ENCODE measurements around the gene CYP4F8.

GRCh38 chr19:15671891-15672579, 57.0 kb downstream of the CYP4F8 start:
- TF ChIP-seq, protein P1, sequence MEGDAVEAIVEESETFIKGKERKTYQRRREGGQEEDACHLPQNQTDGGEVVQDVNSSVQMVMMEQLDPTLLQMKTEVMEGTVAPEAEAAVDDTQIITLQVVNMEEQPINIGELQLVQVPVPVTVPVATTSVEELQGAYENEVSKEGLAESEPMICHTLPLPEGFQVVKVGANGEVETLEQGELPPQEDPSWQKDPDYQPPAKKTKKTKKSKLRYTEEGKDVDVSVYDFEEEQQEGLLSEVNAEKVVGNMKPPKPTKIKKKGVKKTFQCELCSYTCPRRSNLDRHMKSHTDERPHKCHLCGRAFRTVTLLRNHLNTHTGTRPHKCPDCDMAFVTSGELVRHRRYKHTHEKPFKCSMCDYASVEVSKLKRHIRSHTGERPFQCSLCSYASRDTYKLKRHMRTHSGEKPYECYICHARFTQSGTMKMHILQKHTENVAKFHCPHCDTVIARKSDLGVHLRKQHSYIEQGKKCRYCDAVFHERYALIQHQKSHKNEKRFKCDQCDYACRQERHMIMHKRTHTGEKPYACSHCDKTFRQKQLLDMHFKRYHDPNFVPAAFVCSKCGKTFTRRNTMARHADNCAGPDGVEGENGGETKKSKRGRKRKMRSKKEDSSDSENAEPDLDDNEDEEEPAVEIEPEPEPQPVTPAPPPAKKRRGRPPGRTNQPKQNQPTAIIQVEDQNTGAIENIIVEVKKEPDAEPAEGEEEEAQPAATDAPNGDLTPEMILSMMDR (IDR thresholded peaks at IDR 0.05), result no peak
- no peak for TF ChIP-seq POLR2A (IDR thresholded peaks at IDR 0.05)

Measured in thyroid gland (tissue), 4 donors.